ENCODE measurements around the gene OSBPL1A. TPM values are rescaled to one million over a fixed set of nuclear protein-coding genes. Genes with fewer than 3 reads are reported as not detected.

OSBPL1A gene
- total RNA-seq, 1 donor from 2014 or later = 14.3 TPM

GRCh38 chr18:24214144-24214543, 183.5 kb downstream of the OSBPL1A start:
- no peak for ATAC-seq

DNA sequence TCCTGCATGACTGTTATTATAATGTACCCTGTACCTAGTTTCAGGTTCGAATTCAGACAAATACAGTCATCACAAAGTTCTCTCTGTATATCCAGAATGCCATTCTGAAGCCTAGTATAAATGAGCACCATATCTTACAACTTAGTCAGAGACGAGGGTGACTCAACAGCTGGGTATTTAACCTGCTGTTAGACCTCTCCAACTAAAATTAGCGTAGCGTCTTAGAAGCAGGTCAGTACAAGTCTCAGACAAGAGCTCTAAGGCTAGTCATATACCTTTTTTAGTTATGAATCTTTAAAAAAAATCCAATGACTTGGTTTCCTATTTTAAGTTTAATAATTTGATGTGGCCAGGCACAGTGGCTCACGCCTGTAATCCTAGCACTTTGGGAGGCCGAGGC, 184.7 kb downstream of the OSBPL1A start:
- ATAC-seq = peak; percentile 99

DNA sequence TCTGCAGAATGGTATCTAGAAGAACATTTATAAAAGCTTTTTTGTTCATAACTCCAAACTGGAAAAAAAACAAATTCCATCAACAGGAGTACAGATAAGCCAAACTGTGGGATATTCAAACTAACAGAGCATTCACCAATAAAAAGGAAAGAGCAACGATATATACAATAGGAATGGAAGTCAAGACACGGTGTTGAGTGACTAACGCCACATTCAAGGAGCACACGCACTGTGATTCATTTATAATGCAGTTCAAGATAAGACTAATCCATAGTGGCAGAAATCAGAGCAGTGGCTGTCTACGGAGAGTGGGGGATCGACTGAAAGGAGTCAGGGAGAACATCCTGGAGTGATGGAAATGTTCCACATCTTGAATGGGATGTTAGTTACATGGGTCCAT, 188.1 kb downstream of the OSBPL1A start:
- no peak for ATAC-seq

- peak; percentile 25 for ATAC-seq
Measured at GRCh38 chr18:24208270-24209035, 189.2 kb downstream of the OSBPL1A start.

GRCh38 chr18:24204904-24205303, 192.7 kb downstream of the OSBPL1A start:
- ATAC-seq = no peak

DNA sequence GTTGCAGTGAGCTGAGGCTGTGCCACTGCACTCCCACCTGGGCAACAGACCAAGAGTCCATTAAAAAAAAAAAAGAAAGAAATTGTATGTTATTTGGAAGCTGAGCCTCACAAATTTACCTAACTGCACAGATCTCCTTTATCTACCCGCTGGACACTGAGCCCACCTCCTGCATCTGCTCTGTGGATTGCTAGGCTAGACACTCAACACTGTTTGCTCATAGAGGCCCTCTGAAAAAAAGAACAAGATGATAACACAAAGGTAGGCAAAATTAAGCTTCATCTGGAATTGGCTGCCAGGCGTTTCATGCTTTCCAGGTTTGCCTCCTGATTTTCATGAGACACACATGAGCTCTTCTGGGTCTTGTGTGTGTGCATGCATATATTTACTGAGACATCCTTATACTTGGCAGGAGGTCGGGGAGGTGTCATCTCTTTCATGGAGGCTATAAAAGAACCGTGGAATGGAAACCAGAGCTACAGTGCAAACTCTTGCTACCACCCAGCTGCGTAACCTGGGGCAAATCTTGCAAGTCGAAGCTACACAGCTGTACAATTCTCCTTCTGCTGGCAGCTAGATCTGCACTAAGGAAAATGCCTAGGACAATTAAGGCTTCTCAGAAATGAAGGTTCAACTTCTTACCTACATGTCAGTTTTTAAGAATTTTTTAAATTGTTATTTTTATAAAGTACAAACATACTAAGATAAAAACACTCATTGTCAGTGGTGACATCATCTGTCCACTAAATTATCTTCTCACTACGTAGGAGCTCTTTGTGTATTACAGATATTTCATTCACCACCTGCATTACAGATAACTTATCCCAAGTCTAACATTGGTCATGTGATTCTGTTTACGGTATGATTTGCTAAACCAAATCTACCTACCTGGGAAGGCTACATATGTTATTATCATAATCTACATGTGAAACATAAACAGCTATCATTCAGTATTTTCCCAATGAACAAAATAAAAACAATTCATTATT, 195.6 kb downstream of the OSBPL1A start:
- ATAC-seq = no peak

- no peak for ATAC-seq
Measured at GRCh38 chr18:24200494-24201290, 196.9 kb downstream of the OSBPL1A start.

GRCh38 chr18:24199372-24199962, 198.2 kb downstream of the OSBPL1A start:
- ATAC-seq = no peak

- no peak for ATAC-seq
Measured at GRCh38 chr18:24198461-24198860, 199.2 kb downstream of the OSBPL1A start.

- ATAC-seq = no peak
Measured at GRCh38 chr18:24197412-24197811, 200.2 kb downstream of the OSBPL1A start.

DNA sequence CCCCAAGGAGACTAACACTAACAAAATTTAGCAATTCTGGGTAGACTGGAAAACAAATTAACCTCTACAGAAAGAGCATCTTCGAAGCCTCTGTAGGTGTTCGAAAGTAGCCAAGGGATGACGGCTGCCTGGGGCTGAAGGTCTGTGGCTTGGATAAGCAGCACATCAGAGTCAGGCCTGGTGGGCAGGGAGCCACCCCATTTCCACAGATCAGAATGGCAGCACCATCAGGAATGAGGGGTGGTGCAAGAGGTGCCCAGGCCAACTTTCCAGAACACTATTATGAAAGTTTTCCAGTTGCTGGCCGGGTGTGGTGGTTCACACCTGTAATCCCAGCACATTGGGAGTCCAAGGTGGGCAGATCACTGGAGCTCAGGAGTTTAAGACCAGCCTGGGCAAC, 200.9 kb downstream of the OSBPL1A start:
- no peak for ATAC-seq

DNA sequence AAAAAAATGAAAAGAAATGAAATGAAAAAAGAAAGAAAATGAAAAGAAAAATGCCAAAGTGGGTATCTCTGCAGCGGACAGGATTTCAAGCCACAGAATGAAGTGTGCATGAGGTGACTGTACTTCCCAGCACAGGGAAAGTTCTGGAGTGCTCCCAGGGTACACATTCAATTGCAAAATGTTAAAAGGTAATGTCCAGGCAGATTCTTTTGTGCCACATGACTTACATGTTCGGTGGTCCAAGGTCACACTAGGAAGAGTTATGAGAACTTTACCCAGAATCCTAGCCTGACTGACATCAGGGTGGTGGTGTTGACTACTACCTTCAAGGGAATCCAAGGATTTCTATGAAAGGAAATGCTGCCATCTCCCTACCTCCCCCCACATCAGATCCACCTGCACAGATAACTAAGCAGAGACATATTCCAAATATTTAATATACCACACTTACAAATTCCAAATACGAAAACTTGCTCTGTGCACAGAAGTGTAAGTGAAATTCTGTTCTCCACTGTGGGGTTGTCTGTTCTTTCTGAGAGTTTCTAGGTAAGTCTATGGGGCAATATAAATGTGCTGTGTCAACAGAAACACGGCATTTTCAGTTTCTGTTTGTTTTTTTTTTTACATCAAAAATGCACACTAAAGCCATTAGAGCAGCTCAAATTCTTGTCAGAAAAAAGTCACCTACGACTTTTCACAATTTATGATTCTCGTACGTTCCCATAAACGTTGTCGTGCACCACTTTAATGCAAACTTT, 202.1 kb downstream of the OSBPL1A start:
- no peak for ATAC-seq

DNA sequence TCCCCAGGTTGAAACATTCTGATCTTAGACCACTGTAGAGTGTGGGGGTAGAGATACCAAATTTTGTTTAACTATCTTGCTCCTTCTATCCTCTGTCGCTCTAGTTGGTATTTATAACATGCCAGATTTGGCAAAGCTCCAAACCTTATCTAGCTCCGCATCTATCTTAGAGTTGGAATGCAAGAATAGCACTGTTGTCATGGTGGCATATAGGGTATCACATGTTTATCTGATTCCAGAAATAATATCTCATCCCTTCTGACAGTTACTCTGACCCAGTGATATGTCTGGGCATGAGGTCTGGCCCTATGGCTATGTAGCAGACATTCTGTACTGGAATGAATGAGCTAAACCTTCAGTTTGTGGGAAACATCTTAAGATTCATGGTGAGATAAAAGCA, 207.0 kb downstream of the OSBPL1A start:
- no peak for ATAC-seq

DNA sequence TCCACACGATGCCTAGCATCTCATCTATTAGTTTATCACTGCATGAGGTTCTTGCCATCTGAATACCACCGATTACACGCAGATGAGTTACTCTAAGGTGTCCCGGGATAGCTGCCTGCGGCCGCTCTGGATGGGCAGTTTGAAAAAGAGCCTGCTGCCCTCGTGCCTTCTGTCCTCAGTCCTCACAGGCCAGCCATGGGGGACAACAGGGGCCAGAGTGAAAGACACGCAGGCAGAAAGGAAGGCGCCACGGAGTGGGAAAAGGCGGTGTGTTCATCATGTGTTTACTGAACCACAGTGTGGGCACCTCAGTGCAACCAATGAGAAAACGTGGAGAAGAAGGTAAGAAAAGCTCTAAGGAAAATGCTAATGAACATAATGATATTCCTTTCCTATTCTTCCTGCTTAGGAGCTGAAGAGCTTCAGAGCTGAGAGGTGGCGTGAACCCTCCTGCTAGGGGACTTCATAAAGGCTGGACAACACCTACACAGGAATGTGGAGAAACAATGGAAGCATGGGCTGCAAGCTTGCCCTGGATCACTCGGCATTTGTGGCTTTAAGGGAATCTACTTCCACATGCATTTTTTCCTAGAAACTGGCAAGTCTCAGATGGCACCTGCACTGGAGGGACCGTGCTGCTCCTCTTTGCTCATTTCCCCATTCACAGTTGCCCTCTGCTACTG, 207.8 kb downstream of the OSBPL1A start:
- no peak for ATAC-seq

DNA sequence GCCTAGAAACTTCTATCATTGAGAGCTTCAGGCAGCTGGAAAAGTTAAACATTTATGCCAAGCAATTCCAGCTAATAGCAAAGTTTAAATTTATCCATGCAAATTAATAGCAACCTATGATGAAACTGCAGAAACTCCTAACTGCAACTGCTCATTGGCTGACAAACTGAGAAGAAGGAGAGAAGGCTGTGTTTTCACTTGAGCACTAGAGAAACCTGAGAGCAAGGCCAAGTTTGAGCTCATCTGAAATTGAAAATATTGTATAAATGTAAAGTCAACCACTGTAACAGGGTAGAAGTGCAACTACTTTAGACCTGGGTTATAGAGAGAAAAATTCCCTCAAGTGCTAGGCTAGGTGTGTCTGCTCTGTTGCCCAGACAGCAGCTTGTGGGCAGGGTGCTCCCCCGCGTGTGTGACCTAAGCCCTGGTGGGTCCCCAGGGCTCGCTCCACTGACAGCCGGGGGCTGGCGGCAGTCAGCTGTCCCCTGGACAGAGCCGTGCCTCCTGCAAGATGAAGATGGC, 208.6 kb downstream of the OSBPL1A start:
- no peak for ATAC-seq

- ATAC-seq = no peak
Measured at GRCh38 chr18:24188120-24188519, 209.5 kb downstream of the OSBPL1A start.

DNA sequence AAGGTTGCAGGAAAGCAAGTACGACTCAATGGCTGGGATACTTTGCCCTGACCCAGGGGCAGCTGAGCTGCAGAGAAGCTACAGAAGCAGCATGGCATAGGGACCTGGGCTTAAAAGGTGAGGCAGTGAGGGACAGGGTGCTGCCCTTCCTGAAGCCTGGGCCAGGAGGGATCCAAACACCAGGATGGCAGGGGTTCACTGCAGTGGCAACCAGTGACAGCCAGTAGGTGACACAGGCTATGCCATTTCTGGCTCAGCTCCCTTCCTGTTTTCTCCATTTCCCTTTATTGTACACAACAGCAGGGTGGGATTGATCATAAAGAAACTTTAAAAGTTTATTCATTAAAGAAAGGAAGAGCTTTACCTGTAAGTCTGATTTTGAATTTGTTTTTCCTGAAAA, 209.9 kb downstream of the OSBPL1A start:
- ATAC-seq = no peak

- ATAC-seq = no peak
Measured at GRCh38 chr18:24187049-24187448, 210.6 kb downstream of the OSBPL1A start.

GRCh38 chr18:24185805-24186204, 211.8 kb downstream of the OSBPL1A start:
- ATAC-seq = no peak

DNA sequence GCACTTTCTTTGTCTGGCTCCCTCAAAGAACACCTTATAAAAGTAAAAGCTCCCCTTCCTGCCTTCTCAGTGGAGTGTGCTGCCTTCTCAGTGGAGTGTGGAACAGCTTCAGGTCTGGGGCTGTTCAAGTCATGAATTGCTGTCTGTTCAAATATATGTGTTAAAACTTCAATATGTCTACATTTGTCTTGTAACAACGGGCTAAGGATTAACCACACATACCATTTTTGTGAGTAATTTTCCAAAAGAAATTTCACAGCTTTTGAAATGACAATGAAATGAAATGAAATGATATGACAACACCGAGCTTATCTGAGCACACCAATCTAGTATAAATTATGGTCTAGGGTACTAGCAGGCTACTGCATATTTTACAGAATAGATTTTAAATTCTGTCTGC, 215.8 kb downstream of the OSBPL1A start:
- no peak for ATAC-seq

- ATAC-seq = no peak
Measured at GRCh38 chr18:24180048-24180447, 217.6 kb downstream of the OSBPL1A start.

Measured in esophagus mucosa (tissue), 1 donor.